NCI-H748 (cell line): Measurements from ENCODE around the gene PRRC1.
A peak's percentile ranks its signal among the peaks of the same experiment; 100 is the strongest.

Experiments
- DNase-seq: peaks from one replicate; lab custom pipeline; 2025; ENCODE audit not compliant: unreplicated experiment; lab: John Stamatoyannopoulos, UW

The PRRC1 gene

GRCh38 chr5:127517480-127518318 lies at the start of gene PRRC1:
Gene PRRC1, plus strand, starts transcription at chr5:127517640. Its CDS starts 5,840 bp downstream, at chr5:127523480.
- DNase-seq, result peak; percentile 88

GRCh38 chr5:127471211-127471610 lies 46.2 kb upstream of the PRRC1 start:
- no peak for DNase-seq

GRCh38 chr5:127472700-127473099 lies 44.7 kb upstream of the PRRC1 start:
- DNase-seq, result no peak

- peak; percentile 11 for DNase-seq
These were observed 31.0 kb upstream of the PRRC1 start for GRCh38 chr5:127486471-127486870.

- DNase-seq, result peak; percentile 62
These were observed 24.3 kb upstream of the PRRC1 start for GRCh38 chr5:127492854-127493738.

GRCh38 chr5:127498548-127498947 lies 18.9 kb upstream of the PRRC1 start:
- DNase-seq, result no peak

- DNase-seq, result no peak
These were observed 11.5 kb upstream of the PRRC1 start for GRCh38 chr5:127505905-127506304.

- DNase-seq, result no peak
These were observed 10.8 kb upstream of the PRRC1 start for GRCh38 chr5:127506616-127507015.

GRCh38 chr5:127508644-127509373 lies 8.6 kb upstream of the PRRC1 start:
- DNase-seq, result no peak

- DNase-seq, result no peak
These were observed 4.0 kb upstream of the PRRC1 start for GRCh38 chr5:127513408-127513970.

GRCh38 chr5:127514816-127515215 lies 2.6 kb upstream of the PRRC1 start:
- no peak for DNase-seq

- DNase-seq, result peak; percentile 88
These were observed 1.6 kb upstream of the PRRC1 start for GRCh38 chr5:127515693-127516440.

- DNase-seq, result peak; percentile 58
These were observed 345 bp upstream of the PRRC1 start for GRCh38 chr5:127517110-127517479.

- no peak for DNase-seq
These were observed 830 bp downstream of the PRRC1 start for GRCh38 chr5:127518319-127518621.

GRCh38 chr5:127519527-127519926 lies 2.1 kb downstream of the PRRC1 start:
- no peak for DNase-seq

GRCh38 chr5:127521138-127521770 lies 3.8 kb downstream of the PRRC1 start:
- DNase-seq, result no peak

- no peak for DNase-seq
These were observed 7.7 kb downstream of the PRRC1 start for GRCh38 chr5:127525181-127525580.

GRCh38 chr5:127529904-127530682 lies 12.7 kb downstream of the PRRC1 start:
- DNase-seq, result no peak

GRCh38 chr5:127536687-127537086 lies 19.2 kb downstream of the PRRC1 start:
- DNase-seq, result no peak
